ENCODE data around the gene SORBS2. TPM values are rescaled to one million over a fixed set of nuclear protein-coding genes. Genes with fewer than 3 reads are reported as not detected.

The SORBS2 gene
- total and polyA plus RNA-seq, 2 of the 8 experiments (the other 6 are each of a cell fraction or from before 2014, with no cell fraction given), result 73.0 to 87.1 TPM

GRCh38 chr4:185839194-185839712, 27.3 kb upstream of the SORBS2 start (continued):
- TF ChIP-seq TEAD4 (IDR thresholded peaks at IDR 0.05; ENCODE audit: low read depth, low read length) (peak; percentile 62; the same call in 1 of the 2 replicates), POLR2AphosphoS5 (IDR thresholded peaks at IDR 0.05; ENCODE audit: low read depth, low read length) (no peak), HDAC2 (IDR thresholded peaks at IDR 0.05; ENCODE audit: borderline replicate concordance in 1 of 2, low read depth in 2 of 2, low read length in 2 of 2) (peak in 1 of 2 experiments; percentile 82; a peak in 1 of 4 replicates), TBP (IDR thresholded peaks at IDR 0.05; ENCODE audit: low read depth, low read length) (0 out of 2 replicates have a peak, but pooled peaks have one; percentile 48), RXRA (IDR thresholded peaks at IDR 0.05; ENCODE audit: insufficient read depth, low read depth, low read length) (no peak), SP4 (IDR thresholded peaks at IDR 0.05; ENCODE audit: low read length) (peak; percentile 76; the same call in 1 of the 2 replicates), ATF2 (IDR thresholded peaks at IDR 0.05; ENCODE audit: low read length) (peak; percentile 39; the same call in 1 of the 2 replicates), JUN (IDR thresholded peaks at IDR 0.05; ENCODE audit: low read depth, low read length) (peak; percentile 87), POU5F1 (IDR thresholded peaks at IDR 0.05; ENCODE audit: low read depth, low read length) (no peak), CBX5 (IDR thresholded peaks at IDR 0.05; ENCODE audit: low read depth, low read length) (no peak), SUZ12 (IDR thresholded peaks at IDR 0.05; ENCODE audit: low read length) (no peak), BCL11A (IDR thresholded peaks at IDR 0.05; ENCODE audit: low read depth in 2 of 2, low read length in 2 of 2) (peak in 1 of 2 experiments; percentile 37), BACH1 (IDR thresholded peaks at IDR 0.05; ENCODE audit: low read length) (no peak), KDM4A (IDR thresholded peaks at IDR 0.05; ENCODE audit: low read depth, low read length, severe bottlenecking) (no peak), ZNF274 (IDR thresholded peaks at IDR 0.05; ENCODE audit: borderline replicate concordance, extremely low read depth, low read length) (no peak), CEBPB (IDR thresholded peaks at IDR 0.05; ENCODE audit: low read depth, low read length) (no peak), SP1 (IDR thresholded peaks at IDR 0.05; ENCODE audit: low read depth, low read length) (peak; percentile 70; the same call in 1 of the 2 replicates), TAF7 (optimal IDR thresholded peaks at IDR 0.05; ENCODE audit: borderline replicate concordance, low read depth, low read length) (peak; percentile 32)
